Testis (tissue), 3 donors: Measurements from ENCODE around the gene DNHD1. TPM values are rescaled to one million over a fixed set of nuclear protein-coding genes. Genes with fewer than 3 reads are reported as not detected.

Experiments used
- DNase-seq: peaks from one replicate; pipeline ENCODE4 v3.0.0-alpha.2; 2019
- H3K27ac ChIP-seq, 2 donors: fragments of 200-600 bp; sonication (generic); one replicate each; pipeline ENCODE4 v1.5.1; 2019
- H3K27me3 ChIP-seq: fragments of 200-600 bp; sonication (generic); one replicate; pipeline ENCODE4 v1.5.1; 2019
- H3K36me3 ChIP-seq: fragments of 200-600 bp; sonication (generic); one replicate; pipeline ENCODE4 v1.5.1; 2017; ENCODE audit warnings: low read depth; ENCODE audit errors: missing control alignments
- H3K4me1 ChIP-seq: fragments of 200-600 bp; sonication (generic); one replicate; pipeline ENCODE4 v1.5.1; 2019
- H3K4me3 ChIP-seq, 2 donors: fragments of 200-600 bp; sonication (generic); one replicate each; pipeline ENCODE4 v1.5.1; 2017 to 2019
- H3K9me3 ChIP-seq: fragments of 200-600 bp; sonication (generic); one replicate; pipeline ENCODE4 v1.5.1; 2017
- POLR2A ChIP-seq: fragments of 450-650 bp; IDR thresholded peaks from one replicate; pipeline ENCODE4 v1.6.1; 2017; ENCODE audit warnings: antibody characterized with exemption, mild to moderate bottlenecking, moderate library complexity
- WGBS, 2 donors: methylation state at CpG; one replicate each; pipeline ENCODE4 v1.1.5; 2018; 5-methylcytosine and 5-hydroxymethylcytosine counted together
- intact Hi-C: fragments of 100-400 bp; cut with DNase I; formaldehyde crosslinking; loops from one replicate; pipeline ENCODE4 v1.15.1; 2023; ENCODE audit warnings: low total_unique reads
- polyA plus RNA-seq: library from polyadenylated mRNA; stranded (reverse); fragments of 350-450 nt; fragmentation: Illumina TruSeq; extraction: RNeasy Lipid Tissue Mini Kit (QIAGEN cat#74804); gene quantifications from one replicate; pipeline ENCODE4 v1.2.3, GENCODE V29; 2014; ENCODE audit warnings: low read depth, low replicate concordance; ENCODE audit not compliant: insufficient read depth
- total RNA-seq, 2 donors: library from RNA; depleted of rRNA; stranded (reverse); fragments of >200 nt; gene quantifications; one replicate each; pipeline ENCODE4 v1.2.3, GENCODE V29; 2016
- TF ChIP-seq, protein P1 (sequence below), 3 experiments: fragments of 450-650 bp in 2 of 3; fragments of 200-600 bp in 1 of 3; sonication (generic) in 1 of 3; IDR thresholded peaks; one replicate each; pipeline ENCODE4 v1.5.1; 2016 to 2019; ENCODE audit warnings: antibody characterized with exemption in 3 of 3, mild to moderate bottlenecking in 2 of 3, moderate library complexity in 1 of 3

The DNHD1 gene
- total and polyA plus RNA-seq, 3 donors from 2014 or later: 66.3 to 103 (median 83.2) TPM

DNA sequence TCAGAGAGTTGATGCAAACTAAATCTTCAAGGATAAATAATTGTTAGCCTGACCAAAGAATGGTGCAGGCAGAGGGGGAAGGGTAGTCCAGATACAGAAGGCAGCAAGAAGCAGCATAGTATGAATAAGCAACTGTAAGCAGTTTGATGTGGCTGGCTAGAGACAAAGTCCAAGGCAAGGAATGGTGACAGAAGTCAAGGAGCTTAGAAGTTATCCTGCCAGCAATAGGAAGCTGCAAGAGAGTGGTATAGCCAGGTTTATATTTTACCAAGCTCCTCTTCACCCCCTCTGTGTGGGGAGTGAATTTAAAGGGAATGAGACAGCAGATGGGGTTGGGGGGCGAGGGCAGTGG is 38.0 kb upstream of the DNHD1 start:
- H3K27me3 ChIP-seq: no peaks in the 10 kb centered on the region
- H3K36me3 ChIP-seq: no peaks in the 10 kb centered on the region
- 78 to 96% methylated on average over 1 of the region's 1 CpG for WGBS, 2 donors

DNA sequence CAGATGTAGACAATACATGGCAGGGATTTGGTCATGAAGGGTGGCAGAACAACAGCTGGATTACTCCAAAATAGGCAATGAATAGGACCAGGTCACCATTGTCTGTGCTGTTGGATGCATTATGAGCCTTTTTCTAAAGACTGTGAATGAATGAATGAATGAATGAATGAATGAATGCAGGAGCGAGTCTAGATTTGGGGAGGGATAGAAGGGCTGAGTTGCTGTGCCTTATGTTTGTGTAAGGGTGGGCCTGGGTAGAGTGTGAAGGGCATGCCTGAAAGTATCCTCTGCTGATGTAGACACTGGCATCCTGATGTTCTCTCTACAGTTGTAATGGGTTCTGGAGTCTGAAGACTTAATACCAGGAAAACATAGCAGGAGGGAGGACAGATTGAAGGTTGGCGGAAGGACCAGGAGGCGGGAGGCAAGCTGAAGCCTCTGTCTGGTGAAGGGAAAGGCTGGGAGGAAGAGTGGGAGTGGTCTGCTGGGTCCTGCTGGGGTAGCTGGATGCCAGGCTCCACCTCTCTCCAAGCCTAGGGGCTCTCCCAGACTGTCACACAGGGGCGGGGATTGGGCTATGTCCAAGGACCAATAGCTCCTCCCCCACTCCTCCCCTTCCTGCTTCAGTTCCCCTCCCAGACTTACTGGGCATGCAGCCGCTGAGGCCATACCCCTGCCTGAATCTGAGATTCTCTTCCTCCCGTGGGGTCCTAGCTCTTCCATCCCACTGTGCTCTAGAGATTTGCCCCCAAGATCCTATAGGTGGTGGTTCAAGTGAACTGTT is 28.2 kb upstream of the DNHD1 start:
- intact Hi-C loops: no loop called here
- Histone ChIP-seq H3K4me3 (no peak overlapping the region), H3K27me3 (no peaks in the 10 kb centered on the region), H3K36me3 (no peaks in the 10 kb centered on the region), H3K27ac (no peak overlapping the region), H3K9me3 (no peaks in the 10 kb centered on the region), H3K4me1 (peaks cover 7% of the 10 kb centered on the region)
- DNase-seq: peak; percentile 55
- WGBS, 2 donors: 41 to 51% methylated on average over 6 of the region's 6 CpGs
- TF ChIP-seq, protein P1, sequence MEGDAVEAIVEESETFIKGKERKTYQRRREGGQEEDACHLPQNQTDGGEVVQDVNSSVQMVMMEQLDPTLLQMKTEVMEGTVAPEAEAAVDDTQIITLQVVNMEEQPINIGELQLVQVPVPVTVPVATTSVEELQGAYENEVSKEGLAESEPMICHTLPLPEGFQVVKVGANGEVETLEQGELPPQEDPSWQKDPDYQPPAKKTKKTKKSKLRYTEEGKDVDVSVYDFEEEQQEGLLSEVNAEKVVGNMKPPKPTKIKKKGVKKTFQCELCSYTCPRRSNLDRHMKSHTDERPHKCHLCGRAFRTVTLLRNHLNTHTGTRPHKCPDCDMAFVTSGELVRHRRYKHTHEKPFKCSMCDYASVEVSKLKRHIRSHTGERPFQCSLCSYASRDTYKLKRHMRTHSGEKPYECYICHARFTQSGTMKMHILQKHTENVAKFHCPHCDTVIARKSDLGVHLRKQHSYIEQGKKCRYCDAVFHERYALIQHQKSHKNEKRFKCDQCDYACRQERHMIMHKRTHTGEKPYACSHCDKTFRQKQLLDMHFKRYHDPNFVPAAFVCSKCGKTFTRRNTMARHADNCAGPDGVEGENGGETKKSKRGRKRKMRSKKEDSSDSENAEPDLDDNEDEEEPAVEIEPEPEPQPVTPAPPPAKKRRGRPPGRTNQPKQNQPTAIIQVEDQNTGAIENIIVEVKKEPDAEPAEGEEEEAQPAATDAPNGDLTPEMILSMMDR (IDR thresholded peaks at IDR 0.05): no peak
- no peak for TF ChIP-seq POLR2A

More for the DNA sequence above, 38.0 kb upstream of the DNHD1 start:
- no peaks in the 10 kb centered on the region for H3K9me3 ChIP-seq
- intact Hi-C loops: no loop called here
- H3K4me3 ChIP-seq: no peak overlapping the region
- TF ChIP-seq POLR2A: no peak
- TF ChIP-seq, protein P1 (IDR thresholded peaks at IDR 0.05): no peak
- no peaks in the 10 kb centered on the region for H3K4me1 ChIP-seq
- no peak for DNase-seq
- no peak overlapping the region for H3K27ac ChIP-seq

DNA sequence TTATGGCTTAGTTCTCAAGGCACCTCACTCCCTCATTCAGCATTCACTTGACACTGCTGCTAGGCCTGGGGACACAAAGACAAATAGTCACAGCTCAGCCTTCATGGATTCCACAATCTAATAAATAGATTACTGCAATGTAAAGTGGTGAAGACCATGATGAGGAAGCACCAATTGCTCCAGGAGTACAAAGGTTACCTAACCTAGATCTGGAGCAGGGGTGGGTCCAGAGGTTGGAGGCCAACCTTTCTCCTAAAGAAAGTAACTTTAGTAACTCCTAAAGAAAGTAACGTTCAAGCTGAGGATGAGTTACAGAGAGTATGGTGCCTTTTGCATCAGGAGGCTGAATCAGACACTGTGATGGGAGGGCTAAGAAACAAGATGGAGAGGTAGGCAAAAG is 27.5 kb upstream of the DNHD1 start:
- intact Hi-C loops: no loop called here
- Histone ChIP-seq H3K27ac (no peak overlapping the region), H3K4me3 (no peak overlapping the region), H3K9me3 (no peaks in the 10 kb centered on the region), H3K27me3 (no peaks in the 10 kb centered on the region), H3K4me1 (peaks cover 10% of the 10 kb centered on the region), H3K36me3 (no peaks in the 10 kb centered on the region)
- no peak for DNase-seq
- WGBS, 2 donors: 88 to 97% methylated on average over 1 of the region's 1 CpG
- TF ChIP-seq POLR2A: no peak
- TF ChIP-seq, protein P1 (IDR thresholded peaks at IDR 0.05): no peak

DNA sequence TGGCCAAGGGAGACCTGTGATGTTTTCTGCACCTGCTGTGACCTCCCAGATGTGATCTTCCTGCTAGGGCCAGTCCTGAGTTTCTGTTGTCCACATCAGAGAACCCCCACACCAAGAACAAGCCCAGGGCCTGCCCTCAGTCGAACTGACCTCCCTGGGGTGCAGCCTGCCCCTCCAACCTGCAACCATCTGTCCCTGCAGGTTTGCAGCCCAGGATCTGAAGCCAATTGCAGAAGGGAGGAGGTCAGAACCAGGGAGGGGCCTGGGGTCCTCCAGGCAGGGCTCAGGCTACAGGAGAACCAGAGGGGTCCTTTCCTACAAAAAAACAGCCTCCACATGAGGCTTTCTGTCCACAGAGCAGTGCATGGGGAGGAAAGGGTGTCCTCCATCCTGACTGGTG is 24.1 kb upstream of the DNHD1 start:
- 17% methylated on average over 1 of the region's 1 CpG; no CpG with 5 or more reads in 1 of the 2 donors for WGBS, 2 donors
- H3K9me3 ChIP-seq: no peaks in the 10 kb centered on the region
- H3K4me3 ChIP-seq: peak overlapping the region; percentile 81 to 82
- H3K4me1 ChIP-seq: peaks cover 10% of the 10 kb centered on the region
- no peak for DNase-seq
- intact Hi-C loops: no loop called here
- no peak overlapping the region for H3K27ac ChIP-seq
- TF ChIP-seq POLR2A: no peak
- TF ChIP-seq, protein P1 (IDR thresholded peaks at IDR 0.05): no peak
- H3K36me3 ChIP-seq: no peaks in the 10 kb centered on the region
- no peaks in the 10 kb centered on the region for H3K27me3 ChIP-seq
